ENCODE results near the gene ADARB2. TPM values are rescaled to one million over a fixed set of nuclear protein-coding genes. Genes with fewer than 3 reads are reported as not detected.

ADARB2 gene
- total and polyA plus RNA-seq, 2 experiments from 2014 or later = 2.0 to 5.0 TPM

- Histone ChIP-seq H3K9me2 (ENCODE audit: insufficient read depth) (peaks cover under 1% of the 10 kb centered on the region; the same call in 1 of the 2 replicates), H3F3A (replicated peaks; ENCODE audit: low read depth) (no peaks in the 10 kb centered on the region), H3K27me3 (ENCODE audit: insufficient read depth) (no peaks in the 10 kb centered on the region), H3K27ac (ENCODE audit: low read depth) (no peak overlapping the region), H3K79me2 (replicated peaks; ENCODE audit: insufficient read depth) (no peaks in the 10 kb centered on the region), H4K20me1 (replicated peaks; ENCODE audit: insufficient read depth) (no peaks in the 10 kb centered on the region), H3K36me3 (ENCODE audit: insufficient read depth) (no peaks in the 10 kb centered on the region), H3K4me2 (no peak overlapping the region; the same call in 1 of the 2 replicates), H2AFZ (no peak overlapping the region), H3K4me1 (ENCODE audit: insufficient read depth) (peaks cover 12% of the 10 kb centered on the region), H3K4me3 (no peak overlapping the region)
- DNase-seq (ENCODE audit: low spot score) (no peak), ATAC-seq (peak; percentile 20; the same call in 1 of the 3 replicates)
- H3K4me3 Mint-ChIP-seq = no peak overlapping the region
- H3K9me3 Mint-ChIP-seq = peaks cover 31% of the 10 kb centered on the region
- H3K4me1 Mint-ChIP-seq = peaks cover 20% of the 10 kb centered on the region
- H3K27ac Mint-ChIP-seq = no peak overlapping the region
- peaks cover 11% of the 10 kb centered on the region for H3K27me3 Mint-ChIP-seq (ENCODE audit: insufficient read depth, low read depth, poor library complexity)
- H3K36me3 Mint-ChIP-seq (ENCODE audit: low read depth) = peaks cover 18% of the 10 kb centered on the region
- TF ChIP-seq ZNF114 (CRISPR knock-in tag; IDR thresholded peaks at IDR 0.05) (no peak), ZNF462 (CRISPR knock-in tag; IDR thresholded peaks at IDR 0.05) (no peak), JUNB (IDR thresholded peaks at IDR 0.05; ENCODE audit: unreplicated experiment) (no peak), CTCF (conservative IDR thresholded peaks at IDR 0.05; ENCODE audit: low read depth in 2 of 2) (no peak), CREB1 (CRISPR knock-in tag; IDR thresholded peaks at IDR 0.05; ENCODE audit: low read depth) (no peak), ZNF331 (CRISPR knock-in tag; IDR thresholded peaks at IDR 0.05; ENCODE audit: low read depth) (no peak), POLR2AphosphoS5 (IDR thresholded peaks at IDR 0.05; ENCODE audit: low read depth) (no peak), EZH2 (IDR thresholded peaks at IDR 0.05; ENCODE audit: low read depth, unreplicated experiment) (no peak)
These were observed 262.8 kb downstream of the ADARB2 start for GRCh38 chr10:1474376-1475097.
